GM04503 (cell line): Measurements from ENCODE around the gene BBS9.

Source experiments
- DNase-seq: peaks from one replicate; pipeline ENCODE4 v3.0.0-alpha.2; 2012; ENCODE audit warnings: low read depth

The BBS9 gene

DNA sequence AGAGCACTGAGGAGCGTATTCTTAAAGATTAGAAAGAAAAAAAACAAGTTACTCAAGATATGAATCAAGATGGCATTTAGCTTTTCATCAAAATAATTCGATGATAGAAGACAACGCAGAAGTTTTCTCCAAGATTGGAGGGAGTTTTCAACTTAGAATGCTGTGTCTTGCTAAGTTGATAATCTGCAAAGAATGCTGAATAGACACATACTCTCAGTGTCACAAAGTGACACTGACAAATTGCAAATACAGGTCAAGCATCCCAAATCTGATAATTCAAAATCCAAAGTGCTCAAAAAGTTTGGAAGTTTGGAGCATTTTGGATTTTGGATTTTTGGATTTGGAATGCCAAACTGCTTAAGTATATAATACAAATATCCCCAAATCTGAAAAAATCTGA is 243.8 kb downstream of the BBS9 start:
- DNase-seq, result no peak

DNA sequence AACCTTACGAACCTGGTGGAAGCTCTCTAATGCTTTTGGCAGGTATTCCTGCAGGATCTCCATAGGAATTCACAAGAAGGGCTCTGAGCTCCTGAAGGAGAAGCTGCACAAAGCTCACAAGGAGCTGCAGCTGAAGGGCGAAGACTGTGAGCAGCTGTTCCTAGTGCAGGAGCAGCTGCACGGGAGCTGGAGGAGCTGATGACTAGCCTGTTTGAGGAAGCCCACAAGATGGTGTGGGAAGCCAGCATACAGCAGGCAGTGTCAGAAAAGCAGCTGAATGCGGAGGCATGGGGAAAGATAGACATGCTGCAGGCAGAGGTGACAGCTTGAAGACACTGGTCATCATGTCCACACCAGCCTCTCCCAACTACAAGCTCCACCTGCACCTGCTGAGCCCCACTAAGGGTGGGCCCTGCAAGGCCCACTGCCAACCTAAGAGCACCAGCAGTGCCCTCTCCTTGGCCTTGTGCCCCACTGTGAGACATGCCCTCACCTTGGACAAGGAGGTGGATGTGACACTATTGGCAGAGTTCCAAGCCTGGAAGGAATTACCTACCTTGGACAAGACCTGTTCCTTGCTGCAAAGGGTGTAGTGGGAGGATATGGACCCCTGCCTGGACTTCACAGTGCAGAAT is 250.6 kb downstream of the BBS9 start:
- DNase-seq, result no peak

DNA sequence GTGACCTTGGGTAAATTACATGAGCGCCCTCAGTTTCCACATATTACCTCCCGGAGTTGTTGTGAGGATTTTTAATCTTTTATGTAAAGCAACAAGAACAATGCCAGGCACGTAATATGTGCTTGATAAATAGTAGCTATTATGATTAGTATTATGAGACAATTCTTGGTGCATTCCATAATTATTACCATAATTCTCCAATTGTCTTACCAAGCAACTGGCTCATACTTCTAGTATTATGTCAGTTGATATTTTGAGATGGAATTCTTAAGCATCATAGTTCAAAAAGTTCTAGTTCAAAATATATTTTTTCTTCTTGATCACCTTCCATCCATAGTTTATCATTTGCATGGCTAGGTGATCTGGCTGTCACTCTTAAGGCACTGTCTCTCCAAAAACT is 259.0 kb downstream of the BBS9 start:
- no peak for DNase-seq

DNA sequence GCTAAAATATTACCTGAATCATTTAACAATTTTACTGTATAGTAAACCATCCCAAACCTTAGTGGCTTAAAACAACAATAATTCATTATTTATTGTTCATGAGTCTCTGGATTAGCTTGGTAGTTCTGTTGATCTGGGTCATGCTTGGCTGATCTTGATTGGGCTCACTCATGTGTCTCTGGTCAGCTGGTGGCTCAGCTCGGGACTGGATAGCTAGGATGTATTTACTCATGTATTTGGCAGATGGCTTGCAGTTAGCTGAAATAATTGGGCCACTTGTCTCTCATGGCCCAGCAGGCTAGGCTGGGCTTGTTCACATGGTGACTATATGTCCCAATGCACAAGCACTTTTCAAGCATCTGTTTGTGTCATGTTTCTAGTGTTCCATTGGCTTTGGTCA is 262.8 kb downstream of the BBS9 start:
- DNase-seq, result no peak

DNA sequence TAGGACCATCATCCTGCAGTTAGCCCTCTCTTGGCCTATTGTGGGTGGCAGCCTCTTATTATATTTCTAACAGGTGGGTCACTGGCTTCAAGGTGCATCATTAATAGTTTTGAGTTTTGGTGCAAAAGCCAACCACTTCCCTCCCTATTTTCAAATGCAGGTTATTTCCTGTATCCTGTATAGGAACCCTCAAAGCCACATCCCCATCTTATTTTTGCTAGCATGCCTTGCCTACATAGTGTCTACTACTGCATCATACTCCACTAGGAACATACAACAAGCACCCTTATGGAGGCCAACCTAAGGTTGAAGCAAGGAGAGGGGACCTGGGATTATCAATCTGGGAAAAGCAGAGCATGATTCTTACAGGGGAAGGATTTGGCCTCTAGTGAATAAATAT is 264.4 kb downstream of the BBS9 start:
- DNase-seq, result no peak

DNA sequence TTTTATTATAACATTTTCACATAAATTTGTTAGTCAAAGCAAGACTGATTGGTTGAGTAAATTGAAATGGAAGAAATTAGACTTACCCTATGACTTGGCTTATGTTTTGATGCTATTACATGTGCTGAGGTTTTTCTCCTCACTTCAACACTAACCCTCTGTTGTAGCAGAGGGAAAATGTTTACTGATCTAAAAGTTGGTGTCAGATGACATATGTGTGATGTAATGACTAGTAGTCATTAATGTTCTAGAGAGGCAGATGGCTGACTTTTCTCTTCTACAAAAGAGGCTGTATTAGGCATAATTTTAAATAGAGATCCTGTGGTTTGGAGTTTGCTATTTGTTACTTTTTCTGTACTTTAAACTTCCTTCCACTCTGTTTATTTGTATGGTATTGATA is 266.0 kb downstream of the BBS9 start:
- no peak for DNase-seq

DNA sequence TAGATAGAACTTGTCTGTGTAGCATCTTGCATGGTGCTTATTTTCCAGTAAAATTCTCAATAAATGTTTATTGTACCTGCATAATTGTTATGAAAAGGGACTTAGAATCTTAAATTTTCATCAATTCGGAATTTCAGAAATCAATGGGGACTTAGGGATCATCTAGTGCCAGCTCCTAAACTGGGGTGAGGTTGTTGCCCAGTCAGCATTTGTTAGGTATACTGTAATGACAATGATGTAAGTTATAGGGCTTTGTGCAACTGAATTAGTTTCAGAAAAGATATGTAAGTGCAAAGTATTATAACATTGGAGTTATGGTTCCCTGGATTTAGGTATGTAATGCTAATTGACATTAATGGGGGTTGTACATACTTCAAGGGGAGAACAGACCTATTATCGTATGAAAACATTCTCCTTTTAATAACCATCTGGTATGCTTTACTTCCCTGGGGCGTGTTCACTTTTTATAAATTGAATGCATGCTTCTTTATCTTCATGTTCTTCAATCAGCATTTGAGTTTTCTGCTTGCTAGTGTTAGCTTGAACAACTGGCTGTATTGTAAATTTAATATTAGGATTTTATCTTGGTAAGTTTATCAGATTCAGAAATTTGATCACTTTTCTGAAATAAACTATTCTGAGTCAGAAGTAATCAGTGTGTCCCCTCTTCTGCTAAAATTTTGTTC is 270.3 kb downstream of the BBS9 start:
- DNase-seq, result no peak

DNA sequence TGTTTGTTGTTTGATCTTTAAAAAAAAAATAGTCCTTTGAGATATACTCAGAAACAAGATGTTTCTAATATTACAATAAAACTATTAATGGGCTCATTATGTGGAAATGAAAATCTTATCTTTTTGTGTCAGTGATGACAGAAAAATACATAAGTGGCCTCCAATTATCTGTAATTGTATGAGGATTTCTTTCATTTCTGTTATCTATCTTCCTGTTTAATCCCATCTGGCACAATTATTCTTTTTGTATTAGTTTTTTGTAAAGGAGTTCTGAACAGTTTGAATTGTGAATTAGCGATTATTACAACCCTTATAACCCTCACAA is 270.8 kb downstream of the BBS9 start:
- DNase-seq, result no peak

DNA sequence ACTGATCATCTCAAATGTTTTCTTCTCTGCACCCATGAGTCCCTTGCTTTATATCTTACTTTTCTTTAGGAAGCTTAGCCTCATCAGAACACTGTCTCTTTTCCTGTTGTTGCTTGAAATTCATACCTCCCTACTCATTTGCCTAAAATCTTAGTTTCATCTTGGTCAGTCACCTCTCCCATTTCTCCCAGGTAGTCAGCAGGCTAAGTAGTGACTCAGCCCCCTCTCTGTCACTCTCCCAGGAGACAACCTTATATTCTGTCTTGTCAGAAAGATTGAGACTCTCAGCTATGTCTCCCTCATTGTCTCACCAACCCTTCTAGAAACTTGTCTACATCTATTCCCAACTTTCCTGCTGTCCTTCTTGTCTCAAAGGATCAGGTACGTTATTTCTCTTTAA is 280.9 kb downstream of the BBS9 start:
- no peak for DNase-seq

DNA sequence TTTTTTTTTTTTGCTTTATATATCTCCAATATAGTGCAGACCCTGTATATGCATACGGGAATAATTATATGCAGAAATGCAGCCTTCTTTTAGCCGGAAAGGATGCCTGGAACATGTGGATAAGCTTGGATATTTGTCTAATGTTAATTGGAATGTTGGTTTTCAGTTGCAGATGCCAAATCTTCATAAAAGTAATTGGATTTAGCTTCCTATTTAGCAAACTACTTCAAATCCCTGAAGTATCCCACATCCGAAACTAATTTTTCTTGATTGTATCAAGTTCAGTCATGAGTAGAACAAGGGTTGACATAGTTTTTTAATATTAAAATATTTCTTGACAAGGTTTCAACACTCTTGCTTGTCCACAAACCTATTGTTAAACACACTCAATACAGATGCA is 281.7 kb downstream of the BBS9 start:
- no peak for DNase-seq

DNA sequence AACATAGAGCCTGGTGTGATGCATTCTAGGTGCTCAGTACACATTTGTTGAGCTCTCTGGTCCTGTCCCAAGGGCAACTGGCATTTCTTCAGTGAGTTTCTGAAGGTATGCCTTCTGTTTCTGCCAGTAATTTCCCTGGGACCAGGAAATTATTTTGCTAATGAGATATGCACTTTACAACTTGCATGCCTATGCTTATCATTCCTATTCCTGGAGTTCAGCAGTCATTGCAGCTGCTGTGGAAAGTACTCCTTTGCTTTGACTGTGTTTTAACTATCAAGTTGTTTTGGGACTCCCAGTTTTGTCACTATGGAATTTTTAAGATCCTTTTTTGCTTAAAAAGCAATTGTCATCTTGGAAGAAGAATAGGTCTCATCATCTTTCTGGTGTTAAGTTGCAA is 283.0 kb downstream of the BBS9 start:
- DNase-seq, result no peak

DNA sequence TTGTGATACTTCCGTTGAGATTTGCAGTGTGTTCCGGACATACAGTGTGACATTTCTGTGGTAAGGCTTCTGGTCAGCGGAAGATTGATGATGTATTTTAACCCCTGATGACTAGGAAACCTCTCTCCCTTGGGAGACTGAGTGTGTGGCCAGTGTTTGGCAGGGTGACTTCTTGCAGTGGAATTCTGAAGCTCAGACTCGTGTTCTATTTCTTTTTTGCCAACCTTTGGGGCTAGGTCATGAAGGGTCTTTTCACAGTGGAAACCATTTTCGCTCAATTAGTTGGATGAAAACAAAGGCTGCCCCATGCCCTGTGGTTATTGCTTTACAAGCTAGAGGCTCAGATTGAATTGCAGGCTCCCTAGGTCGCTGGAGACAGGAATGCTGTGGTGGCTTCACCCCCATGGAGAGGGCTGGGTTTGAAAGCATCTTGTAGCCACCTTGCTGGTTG is 288.9 kb downstream of the BBS9 start:
- peak; percentile 38 for DNase-seq

DNA sequence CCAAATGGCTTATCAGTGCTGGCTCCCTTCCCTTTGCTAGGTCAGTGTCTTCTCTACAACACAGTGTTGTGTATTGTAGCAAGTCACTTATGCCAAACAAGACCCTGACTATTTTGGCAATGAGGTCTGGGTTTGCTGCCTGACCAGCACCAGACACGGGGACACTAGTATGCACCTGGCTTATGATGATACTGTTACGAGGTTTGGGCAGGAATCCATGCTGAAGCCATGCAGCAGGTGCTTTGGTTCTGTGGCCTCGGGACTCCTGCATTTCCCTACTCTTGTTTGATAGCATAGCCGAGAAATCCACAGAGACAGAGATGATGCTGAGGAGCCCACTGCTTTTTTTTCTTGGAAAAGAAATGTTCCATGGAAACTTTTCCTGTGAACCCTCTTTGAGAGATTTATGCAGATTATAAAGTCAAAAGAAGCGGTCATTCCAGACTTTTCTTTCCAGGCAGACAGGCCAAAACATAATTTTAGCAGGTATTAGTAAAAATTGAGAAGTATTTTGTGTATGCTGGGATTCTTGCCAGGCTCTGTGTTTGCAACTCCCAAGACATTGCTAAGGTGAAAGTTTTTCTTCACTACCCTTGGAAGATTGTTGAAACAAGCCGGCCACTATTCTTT is 291.1 kb downstream of the BBS9 start:
- DNase-seq, result no peak

DNA sequence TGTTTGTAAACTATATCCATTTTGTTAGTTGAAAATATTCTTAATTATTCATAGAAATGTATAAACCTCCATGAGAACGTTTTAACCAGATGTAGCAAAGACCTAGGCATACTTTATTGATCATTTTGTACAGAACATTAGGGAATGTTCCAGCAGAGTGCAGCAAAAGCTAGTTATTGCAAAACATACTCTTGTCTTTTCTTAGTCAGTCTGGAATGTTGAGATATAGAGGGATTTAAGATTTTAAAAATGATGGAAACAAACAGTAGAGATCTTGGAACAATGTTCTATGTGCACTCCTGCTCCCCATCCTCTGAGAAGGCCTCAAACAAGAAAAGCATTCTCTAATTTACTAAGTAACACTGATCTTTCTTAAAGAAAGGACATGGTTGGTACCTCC is 292.1 kb downstream of the BBS9 start:
- DNase-seq, result no peak

DNA sequence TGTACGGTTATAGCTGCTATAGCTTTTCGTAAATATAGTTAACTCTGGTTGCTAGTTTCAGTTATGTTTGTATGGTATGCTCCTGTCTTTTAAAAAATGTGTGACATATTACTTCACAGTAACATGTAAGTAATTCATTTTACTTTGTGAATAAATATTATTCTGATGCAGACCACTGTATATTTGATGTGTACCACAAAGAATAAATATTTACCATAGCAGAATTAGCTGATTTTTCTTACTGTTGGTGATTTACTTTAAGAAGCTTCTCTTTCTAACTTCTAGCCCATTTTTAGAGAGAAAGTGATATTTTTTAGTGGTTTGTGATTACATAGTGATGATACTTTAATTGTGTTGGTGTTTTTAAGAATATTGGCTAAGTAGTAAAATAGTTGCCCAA is 292.8 kb downstream of the BBS9 start:
- DNase-seq, result no peak

DNA sequence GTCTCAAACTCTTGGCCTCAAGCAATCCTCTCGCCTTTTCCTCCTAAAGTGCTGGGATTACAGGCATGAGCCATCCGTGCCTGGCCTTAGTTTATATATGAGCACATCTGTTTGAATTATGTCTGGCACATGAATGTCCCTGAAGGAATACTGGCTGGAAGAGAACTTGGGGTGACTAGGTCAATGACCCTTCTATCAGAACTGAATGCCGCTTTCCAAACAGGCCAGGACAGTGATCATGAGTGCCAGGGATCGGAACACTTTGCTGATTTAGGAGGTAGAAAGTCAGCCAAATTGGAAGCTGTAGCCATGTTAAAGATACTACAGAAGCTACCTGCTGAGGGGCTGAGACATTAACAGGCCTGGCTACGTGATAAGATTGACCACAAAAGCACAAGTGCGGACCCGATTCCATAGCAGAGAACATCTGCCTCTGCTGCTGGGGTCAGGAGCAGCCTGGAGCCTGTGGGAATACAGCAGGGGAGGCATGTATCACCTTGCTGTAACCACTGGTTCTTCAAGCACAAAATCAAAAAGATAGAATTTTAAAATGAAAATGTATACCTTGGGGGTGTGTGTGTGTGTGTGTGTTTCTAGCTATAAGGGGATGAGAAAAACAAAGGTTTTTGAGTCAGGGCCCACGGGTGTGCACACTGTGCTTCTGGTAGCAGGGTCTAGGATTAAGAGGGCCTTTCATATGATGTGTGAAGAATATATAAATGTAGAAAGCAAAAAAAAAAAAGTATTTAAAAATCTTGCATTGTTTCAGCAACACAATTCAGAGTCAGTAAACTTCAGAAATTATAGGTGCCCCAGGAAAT is 293.7 kb downstream of the BBS9 start:
- DNase-seq, result no peak

DNA sequence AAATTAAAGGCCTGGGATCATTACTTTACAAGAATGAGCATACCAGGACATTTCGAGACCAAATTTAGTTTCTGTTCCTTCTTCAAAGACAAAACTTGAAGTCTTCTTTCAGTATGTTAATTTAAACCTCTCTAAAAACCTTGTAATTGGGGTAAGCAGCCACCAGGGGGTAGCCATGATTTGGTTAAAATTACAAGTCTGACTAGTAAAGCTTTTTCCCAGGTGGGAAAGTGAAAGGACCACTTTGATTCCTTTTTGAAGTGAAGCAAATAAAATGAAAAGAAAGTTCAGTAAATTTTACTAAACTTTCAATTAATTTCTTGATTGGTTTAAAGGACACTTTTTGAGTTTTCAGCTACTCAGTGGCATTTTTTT is 294.3 kb downstream of the BBS9 start:
- no peak for DNase-seq

DNA sequence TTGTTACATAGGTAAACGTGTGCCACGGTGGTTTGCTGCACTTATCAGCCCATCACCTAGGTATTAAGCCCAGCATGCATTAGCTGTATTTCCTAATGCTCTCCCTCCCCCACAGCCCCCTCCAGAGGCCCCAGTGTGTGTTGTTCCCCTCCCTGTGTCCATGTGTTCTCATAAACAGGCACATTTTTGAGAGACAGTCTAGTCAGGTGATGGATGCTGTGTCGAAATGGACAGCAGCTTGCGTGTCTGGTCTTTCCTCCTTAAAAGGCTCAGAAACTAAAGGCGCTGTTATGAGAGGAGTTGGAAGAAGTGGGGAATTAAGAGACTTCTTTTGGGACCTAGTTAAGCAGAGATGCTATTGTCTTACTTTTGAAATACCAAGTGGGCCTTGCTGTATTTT is 296.0 kb downstream of the BBS9 start:
- DNase-seq, result no peak

DNA sequence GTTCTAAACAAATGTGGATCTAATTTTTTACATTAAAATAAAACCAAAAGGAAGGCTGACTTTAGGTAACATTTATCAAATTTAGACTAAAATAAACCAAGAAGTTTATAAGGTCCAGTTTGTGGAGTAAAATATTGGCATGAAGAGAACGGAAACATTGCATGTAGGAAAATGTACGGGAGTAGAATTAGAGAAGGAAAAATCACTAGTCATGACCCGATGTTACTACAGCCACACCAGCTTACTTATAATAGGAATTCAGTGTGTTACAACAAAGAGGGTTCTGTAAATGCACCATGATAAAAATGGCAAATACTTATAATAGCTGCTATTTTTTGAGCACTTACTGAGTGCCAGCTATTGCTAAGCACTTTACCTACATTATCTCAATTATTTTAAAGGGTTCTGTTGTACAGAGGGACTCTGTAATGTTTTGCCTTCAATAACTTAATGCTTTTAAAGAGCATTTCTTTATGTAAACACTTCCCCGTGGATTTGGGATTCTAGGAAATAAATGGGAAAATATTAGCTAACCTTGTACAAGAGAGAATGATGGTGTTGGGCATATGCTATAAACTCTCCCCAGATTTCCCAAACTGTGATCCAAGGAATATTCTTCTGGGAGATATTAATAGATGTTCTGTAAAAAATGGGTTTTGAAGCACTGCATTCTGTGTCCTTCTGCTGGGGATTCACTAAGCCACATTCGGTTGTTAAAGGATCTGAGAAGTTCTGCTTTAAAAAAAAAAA is 296.7 kb downstream of the BBS9 start:
- DNase-seq, result no peak

DNA sequence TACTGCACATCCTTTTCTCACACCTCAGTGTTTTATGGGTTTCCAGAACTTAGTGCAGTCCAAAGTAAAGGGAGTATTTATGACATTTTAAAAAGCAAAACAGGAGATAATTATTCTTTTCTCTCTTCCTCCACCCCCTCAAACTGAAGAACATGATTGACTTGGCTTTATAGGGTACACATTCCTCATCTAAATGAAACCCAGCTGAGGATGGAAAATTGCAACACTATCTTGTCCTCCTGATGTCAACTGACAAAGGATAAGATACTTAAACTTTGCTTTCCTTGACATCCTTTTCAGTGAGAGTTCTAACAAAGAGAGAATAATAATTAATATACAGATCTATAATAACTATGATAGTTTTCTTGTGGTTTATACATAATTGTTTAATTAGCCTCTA is 299.1 kb downstream of the BBS9 start:
- DNase-seq, result no peak

DNA sequence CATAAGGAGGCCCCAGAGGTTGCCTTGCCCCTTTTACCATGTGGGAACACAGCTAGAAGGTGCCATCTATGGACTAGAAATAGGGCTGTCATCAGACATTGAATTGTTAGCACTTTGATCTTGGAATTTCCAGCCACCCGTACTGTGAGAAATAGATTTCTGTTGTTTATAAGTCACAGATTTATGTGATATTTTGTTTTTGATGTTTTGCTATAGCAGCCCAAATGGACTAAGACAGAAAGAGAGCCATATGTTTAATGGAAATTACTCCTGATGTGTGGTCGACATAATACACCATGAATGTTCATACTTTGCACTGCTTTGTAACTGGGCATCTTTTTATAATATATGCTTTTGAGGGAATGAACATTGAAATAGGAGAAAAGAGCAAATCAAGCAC is 302.2 kb downstream of the BBS9 start:
- DNase-seq, result no peak

DNA sequence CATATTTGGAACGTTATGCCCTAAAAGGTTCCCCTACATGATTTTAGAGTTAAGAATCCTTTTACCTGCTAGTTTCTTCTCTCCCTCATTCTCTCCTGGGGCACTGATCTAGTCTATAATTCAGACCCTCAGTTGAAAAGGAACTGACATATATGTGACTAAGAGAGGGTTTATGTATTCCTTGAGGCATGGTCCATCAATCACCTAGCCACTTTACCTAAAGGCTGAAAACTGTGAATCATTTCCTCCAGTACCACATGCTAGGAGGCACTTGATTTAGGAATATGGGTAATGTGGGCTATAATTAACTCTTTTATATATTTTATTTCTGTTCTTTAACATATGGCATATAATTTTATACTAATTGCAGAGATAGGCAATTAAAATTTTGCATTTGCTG is 303.5 kb downstream of the BBS9 start:
- DNase-seq, result no peak
